PC-9 (cell line): ENCODE data around the gene GRIN2A.

Experiments
- EZH2 ChIP-seq: fragments of 200-600 bp; sonication (generic); IDR thresholded peaks from 2 replicates; pipeline ENCODE4 v1.8.0; 2017; ENCODE audit warnings: antibody characterized with exemption, low read depth
- TF ChIP-seq, protein P1 (sequence below): fragments of 200-600 bp; sonication (generic); conservative IDR thresholded peaks from 2 replicates; pipeline ENCODE4 v1.6.1; 2017; ENCODE audit warnings: mixed run types, antibody characterized with exemption, mild to moderate bottlenecking, moderate library complexity

DNA sequence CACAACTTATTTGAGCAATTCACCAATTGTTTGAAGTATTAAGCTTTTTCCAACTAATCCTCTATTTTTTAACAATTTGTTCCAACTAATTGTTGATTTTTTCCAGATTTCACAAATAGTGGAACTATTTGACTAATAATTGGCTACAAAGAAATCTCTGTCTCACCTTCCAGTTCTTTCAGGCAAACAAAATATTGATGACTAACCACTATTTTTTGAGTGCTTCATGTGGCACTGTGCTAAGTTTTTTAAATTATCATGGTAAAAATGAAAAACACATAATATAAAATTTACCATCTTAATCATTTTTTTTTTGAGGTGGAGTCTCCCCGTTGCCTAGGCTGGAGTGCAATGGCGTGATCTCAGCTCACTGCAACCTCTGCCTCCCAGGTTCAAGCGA is 24.6 kb upstream of the GRIN2A start:
- TF ChIP-seq, protein P1, sequence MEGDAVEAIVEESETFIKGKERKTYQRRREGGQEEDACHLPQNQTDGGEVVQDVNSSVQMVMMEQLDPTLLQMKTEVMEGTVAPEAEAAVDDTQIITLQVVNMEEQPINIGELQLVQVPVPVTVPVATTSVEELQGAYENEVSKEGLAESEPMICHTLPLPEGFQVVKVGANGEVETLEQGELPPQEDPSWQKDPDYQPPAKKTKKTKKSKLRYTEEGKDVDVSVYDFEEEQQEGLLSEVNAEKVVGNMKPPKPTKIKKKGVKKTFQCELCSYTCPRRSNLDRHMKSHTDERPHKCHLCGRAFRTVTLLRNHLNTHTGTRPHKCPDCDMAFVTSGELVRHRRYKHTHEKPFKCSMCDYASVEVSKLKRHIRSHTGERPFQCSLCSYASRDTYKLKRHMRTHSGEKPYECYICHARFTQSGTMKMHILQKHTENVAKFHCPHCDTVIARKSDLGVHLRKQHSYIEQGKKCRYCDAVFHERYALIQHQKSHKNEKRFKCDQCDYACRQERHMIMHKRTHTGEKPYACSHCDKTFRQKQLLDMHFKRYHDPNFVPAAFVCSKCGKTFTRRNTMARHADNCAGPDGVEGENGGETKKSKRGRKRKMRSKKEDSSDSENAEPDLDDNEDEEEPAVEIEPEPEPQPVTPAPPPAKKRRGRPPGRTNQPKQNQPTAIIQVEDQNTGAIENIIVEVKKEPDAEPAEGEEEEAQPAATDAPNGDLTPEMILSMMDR = no peak
- no peak for TF ChIP-seq EZH2
